ENCODE results near the gene CSN2. TPM values are rescaled to one million over a fixed set of nuclear protein-coding genes. Genes with fewer than 3 reads are reported as not detected.

The CSN2 gene
- total RNA-seq, 1 experiment from 2014 or later: not detected

GRCh38 chr4:70000711-70001110, 35.2 kb upstream of the CSN2 start:
- POLR2A ChIA-PET (ENCODE audit: low non-redundant PET): no interaction called here

GRCh38 chr4:69999420-69999819, 33.9 kb upstream of the CSN2 start:
- intact Hi-C loops (cut with micrococcal nuclease; ENCODE audit: unreplicated experiment): no loop called here
- CTCF ChIA-PET: no interaction called here
- no peaks in the 10 kb centered on the region for H3K4me1 ChIP-seq (ENCODE audit: insufficient read depth, low read length, poor library complexity, severe bottlenecking)
- no peak for TF ChIP-seq EZH2 (IDR thresholded peaks at IDR 0.05; ENCODE audit: borderline replicate concordance, low read depth, low read length, poor library complexity, severe bottlenecking)
- TF ChIP-seq CTCF (conservative IDR thresholded peaks at IDR 0.05; ENCODE audit: low read depth, low read length): no peak
- BruUV-seq (replicated peaks): no TSS peak
- POLR2A ChIA-PET (ENCODE audit: low non-redundant PET): no interaction called here
- DNase-seq (ENCODE audit: low spot score): no peak
- no peaks in the 10 kb centered on the region for H3K9me3 ChIP-seq (ENCODE audit: low read depth, low read length, poor library complexity, severe bottlenecking)
- no peaks in the 10 kb centered on the region for H3K27me3 ChIP-seq (replicated peaks; ENCODE audit: insufficient read depth, low read depth, low read length, poor library complexity)
- H3K4me3 ChIP-seq (ENCODE audit: low read depth, low read length, poor library complexity, severe bottlenecking): no peak overlapping the region
- H3K36me3 ChIP-seq (ENCODE audit: insufficient read depth, low read length, poor library complexity, severe bottlenecking): no peaks in the 10 kb centered on the region
- no peak overlapping the region for H3K27ac ChIP-seq (ENCODE audit: low read depth, low read length, poor library complexity, severe bottlenecking)

More at GRCh38 chr4:70000711-70001110, 35.2 kb upstream of the CSN2 start:
- no peaks in the 10 kb centered on the region for H3K4me1 ChIP-seq (ENCODE audit: insufficient read depth, low read length, poor library complexity, severe bottlenecking)
- no TSS peak for BruUV-seq (replicated peaks)
- TF ChIP-seq EZH2 (IDR thresholded peaks at IDR 0.05; ENCODE audit: borderline replicate concordance, low read depth, low read length, poor library complexity, severe bottlenecking) (no peak), CTCF (conservative IDR thresholded peaks at IDR 0.05; ENCODE audit: low read depth, low read length) (no peak)
- no peaks in the 10 kb centered on the region for H3K36me3 ChIP-seq (ENCODE audit: insufficient read depth, low read length, poor library complexity, severe bottlenecking)
- no peak overlapping the region for H3K4me3 ChIP-seq (ENCODE audit: low read depth, low read length, poor library complexity, severe bottlenecking)
- DNase-seq (ENCODE audit: low spot score): no peak
- no peaks in the 10 kb centered on the region for H3K9me3 ChIP-seq (ENCODE audit: low read depth, low read length, poor library complexity, severe bottlenecking)
- CTCF ChIA-PET: no interaction called here
- no peaks in the 10 kb centered on the region for H3K27me3 ChIP-seq (replicated peaks; ENCODE audit: insufficient read depth, low read depth, low read length, poor library complexity)
- no peak overlapping the region for H3K27ac ChIP-seq (ENCODE audit: low read depth, low read length, poor library complexity, severe bottlenecking)
- intact Hi-C loops (cut with micrococcal nuclease; ENCODE audit: unreplicated experiment): no loop called here

GRCh38 chr4:69995526-69996016, 30.0 kb upstream of the CSN2 start, which contains the start of gene STATH:
Gene STATH (plus strand): TSS chr4:69995966. CDS start chr4:69998438, 2,472 bp downstream.
- Histone ChIP-seq H3K4me3 (ENCODE audit: low read depth, low read length, poor library complexity, severe bottlenecking) (no peak within 1 kb of the TSS), H3K4me1 (ENCODE audit: insufficient read depth, low read length, poor library complexity, severe bottlenecking) (no peaks in the 10 kb centered on the region), H3K27ac (ENCODE audit: low read depth, low read length, poor library complexity, severe bottlenecking) (no peak within 1 kb of the TSS), H3K27me3 (replicated peaks; ENCODE audit: insufficient read depth, low read depth, low read length, poor library complexity) (no peaks in the 10 kb centered on the region), H3K36me3 (ENCODE audit: insufficient read depth, low read length, poor library complexity, severe bottlenecking) (no peaks in the 10 kb centered on the region), H3K9me3 (ENCODE audit: low read depth, low read length, poor library complexity, severe bottlenecking) (no peaks in the 10 kb centered on the region)
- ChIA-PET POLR2A (ENCODE audit: low non-redundant PET) (no interaction called here), CTCF (no interaction called here)
- TF ChIP-seq EZH2 (IDR thresholded peaks at IDR 0.05; ENCODE audit: borderline replicate concordance, low read depth, low read length, poor library complexity, severe bottlenecking) (no peak), CTCF (conservative IDR thresholded peaks at IDR 0.05; ENCODE audit: low read depth, low read length) (no peak)
- intact Hi-C loops (cut with micrococcal nuclease; ENCODE audit: unreplicated experiment): no loop called here
- BruUV-seq (replicated peaks): no TSS peak
- DNase-seq (ENCODE audit: low spot score): peak; percentile 3
